ENCODE measurements around the gene UGT1A8.

Gene UGT1A8

GRCh38 chr2:233792720-233793119 is 175.3 kb downstream of the UGT1A8 start:
- Histone ChIP-seq H3K79me2 (ENCODE audit: insufficient read depth, low read length) (no peaks in the 10 kb centered on the region), H3K27me3 (ENCODE audit: insufficient read depth, low read length) (no peaks in the 10 kb centered on the region; the same call in 1 of the 2 replicates), H3K4me1 (ENCODE audit: insufficient read depth, low read length, severe bottlenecking) (peaks cover 21% of the 10 kb centered on the region), H3F3A (ENCODE audit: insufficient read depth, low read length) (no peaks in the 10 kb centered on the region), H3K9me3 (ENCODE audit: low read length) (no peaks in the 10 kb centered on the region), H3K36me3 (ENCODE audit: insufficient read depth, low read length) (no peaks in the 10 kb centered on the region), H3K27ac (ENCODE audit: low read depth, low read length, poor library complexity, severe bottlenecking) (no peak overlapping the region), H3K9me2 (ENCODE audit: low read depth, low read length) (no peaks in the 10 kb centered on the region), H4K20me1 (ENCODE audit: insufficient read depth, low read length) (no peaks in the 10 kb centered on the region), H3K9ac (ENCODE audit: low read length) (no peak overlapping the region), H3K4me3 (ENCODE audit: low read depth, low read length, poor library complexity, severe bottlenecking) (peak overlapping the region; percentile 24), H2AFZ (ENCODE audit: low read length) (no peak overlapping the region), H3K4me2 (ENCODE audit: low read length) (peak overlapping the region; percentile 44)
- no peak for TF ChIP-seq EZH2 (IDR thresholded peaks at IDR 0.05; ENCODE audit: borderline replicate concordance, low read length)
- TF ChIP-seq, protein P1, sequence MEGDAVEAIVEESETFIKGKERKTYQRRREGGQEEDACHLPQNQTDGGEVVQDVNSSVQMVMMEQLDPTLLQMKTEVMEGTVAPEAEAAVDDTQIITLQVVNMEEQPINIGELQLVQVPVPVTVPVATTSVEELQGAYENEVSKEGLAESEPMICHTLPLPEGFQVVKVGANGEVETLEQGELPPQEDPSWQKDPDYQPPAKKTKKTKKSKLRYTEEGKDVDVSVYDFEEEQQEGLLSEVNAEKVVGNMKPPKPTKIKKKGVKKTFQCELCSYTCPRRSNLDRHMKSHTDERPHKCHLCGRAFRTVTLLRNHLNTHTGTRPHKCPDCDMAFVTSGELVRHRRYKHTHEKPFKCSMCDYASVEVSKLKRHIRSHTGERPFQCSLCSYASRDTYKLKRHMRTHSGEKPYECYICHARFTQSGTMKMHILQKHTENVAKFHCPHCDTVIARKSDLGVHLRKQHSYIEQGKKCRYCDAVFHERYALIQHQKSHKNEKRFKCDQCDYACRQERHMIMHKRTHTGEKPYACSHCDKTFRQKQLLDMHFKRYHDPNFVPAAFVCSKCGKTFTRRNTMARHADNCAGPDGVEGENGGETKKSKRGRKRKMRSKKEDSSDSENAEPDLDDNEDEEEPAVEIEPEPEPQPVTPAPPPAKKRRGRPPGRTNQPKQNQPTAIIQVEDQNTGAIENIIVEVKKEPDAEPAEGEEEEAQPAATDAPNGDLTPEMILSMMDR (IDR thresholded peaks at IDR 0.05; ENCODE audit: low read length) = no peak

DNA sequence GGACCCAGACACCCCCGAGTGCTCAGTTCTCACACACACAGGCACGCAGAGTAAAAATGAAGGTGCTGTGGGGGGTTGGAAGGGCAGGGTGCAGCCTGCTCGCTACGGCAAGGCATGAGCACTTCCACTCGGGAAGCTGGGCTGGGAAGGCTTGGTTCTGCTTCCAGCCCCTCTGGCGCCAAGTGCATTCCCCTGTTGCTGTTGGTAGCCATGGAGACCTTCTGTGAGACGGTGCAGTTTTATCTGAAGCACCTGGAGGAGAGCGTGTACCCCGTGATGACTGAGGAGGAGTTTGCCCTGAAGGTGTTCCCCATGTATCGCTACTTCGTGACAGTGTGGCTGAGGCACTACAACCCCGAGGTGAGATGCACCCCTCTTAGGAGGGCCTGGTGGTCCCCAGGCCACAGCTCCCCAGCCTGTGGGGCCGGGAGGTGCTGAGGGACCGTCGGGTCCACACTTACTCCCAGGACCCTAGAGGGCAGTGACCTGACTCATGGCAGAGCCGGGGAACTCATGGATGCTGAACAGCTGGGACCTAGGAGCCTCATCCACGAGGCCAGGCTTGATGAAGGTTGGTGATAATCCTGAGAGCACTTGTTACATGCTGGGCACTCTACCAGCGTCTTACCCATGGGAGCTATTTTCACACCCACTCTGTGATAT is 176.2 kb downstream of the UGT1A8 start:
- no peak overlapping the region for H3K27ac ChIP-seq (ENCODE audit: low read depth, low read length, poor library complexity, severe bottlenecking)
- H4K20me1 ChIP-seq (ENCODE audit: insufficient read depth, low read length) = no peaks in the 10 kb centered on the region
- TF ChIP-seq, protein P1 (IDR thresholded peaks at IDR 0.05; ENCODE audit: low read length) = no peak
- TF ChIP-seq EZH2 (IDR thresholded peaks at IDR 0.05; ENCODE audit: borderline replicate concordance, low read length) = no peak

GRCh38 chr2:233794128-233794658 is 176.8 kb downstream of the UGT1A8 start:
- Histone ChIP-seq H3K4me2 (ENCODE audit: low read length) (peak overlapping the region; percentile 55), H3F3A (ENCODE audit: insufficient read depth, low read length) (no peaks in the 10 kb centered on the region), H3K4me3 (ENCODE audit: low read depth, low read length, poor library complexity, severe bottlenecking) (peak overlapping the region; percentile 51), H3K4me1 (ENCODE audit: insufficient read depth, low read length, severe bottlenecking) (peaks cover 21% of the 10 kb centered on the region), H3K9ac (ENCODE audit: low read length) (peak overlapping the region; percentile 16; the same call in 1 of the 2 replicates), H3K36me3 (ENCODE audit: insufficient read depth, low read length) (no peaks in the 10 kb centered on the region), H3K9me2 (ENCODE audit: low read depth, low read length) (no peaks in the 10 kb centered on the region), H3K9me3 (ENCODE audit: low read length) (no peaks in the 10 kb centered on the region), H2AFZ (ENCODE audit: low read length) (no peak overlapping the region), H3K27me3 (ENCODE audit: insufficient read depth, low read length) (no peaks in the 10 kb centered on the region; the same call in 1 of the 2 replicates), H3K79me2 (ENCODE audit: insufficient read depth, low read length) (no peaks in the 10 kb centered on the region), H3K27ac (ENCODE audit: low read depth, low read length, poor library complexity, severe bottlenecking) (no peak overlapping the region), H4K20me1 (ENCODE audit: insufficient read depth, low read length) (no peaks in the 10 kb centered on the region)
- no peak for TF ChIP-seq EZH2 (IDR thresholded peaks at IDR 0.05; ENCODE audit: borderline replicate concordance, low read length)
- TF ChIP-seq, protein P1 (IDR thresholded peaks at IDR 0.05; ENCODE audit: low read length) = no peak

More for the DNA sequence above, 176.2 kb downstream of the UGT1A8 start:
- Histone ChIP-seq H3K9me3 (ENCODE audit: low read length) (no peaks in the 10 kb centered on the region), H3K27me3 (ENCODE audit: insufficient read depth, low read length) (no peaks in the 10 kb centered on the region; the same call in 1 of the 2 replicates), H3K4me3 (ENCODE audit: low read depth, low read length, poor library complexity, severe bottlenecking) (peak overlapping the region; percentile 51), H3K9me2 (ENCODE audit: low read depth, low read length) (no peaks in the 10 kb centered on the region), H3K9ac (ENCODE audit: low read length) (no peak overlapping the region), H3K79me2 (ENCODE audit: insufficient read depth, low read length) (no peaks in the 10 kb centered on the region), H3K36me3 (ENCODE audit: insufficient read depth, low read length) (no peaks in the 10 kb centered on the region), H3K4me1 (ENCODE audit: insufficient read depth, low read length, severe bottlenecking) (peaks cover 21% of the 10 kb centered on the region), H3F3A (ENCODE audit: insufficient read depth, low read length) (no peaks in the 10 kb centered on the region), H3K4me2 (ENCODE audit: low read length) (peak overlapping the region; percentile 55; the same call in 1 of the 2 replicates), H2AFZ (ENCODE audit: low read length) (no peak overlapping the region)
